K562 (cell line): Measurements from ENCODE around the gene IMPA2. TPM values are rescaled to one million over a fixed set of nuclear protein-coding genes. Genes with fewer than 3 reads are reported as not detected.

Experiments used
- ATAC-seq: fragments of 200-7000 bp; cut with Tn5 transposase; 3 replicates; pipeline ENCODE4 v1.9.1; 2020; ENCODE audit warnings: moderate library complexity
- BruUV-seq: library from RNA; stranded (reverse); fragments of 400-500 nt; replicated peaks from 2 replicates; lab custom pipeline; 2021; lab: Mats Ljungman, UMichigan
- CTCF ChIA-PET: fragments of 300-600 bp; formaldehyde crosslinking; extraction: SDS; loops from one replicate; lab custom pipeline; 2021; ENCODE audit warnings: low intra/inter-chr PET ratio; lab: Yijun Ruan, JAX
- POLR2A ChIA-PET: fragments of 300-600, 350-650 bp; sonication (Branson Sonifier 250); formaldehyde crosslinking; extraction: SDS; loops from one replicate; lab custom pipeline; 2021; ENCODE audit warnings: antibody characterized with exemption, inconsistent platforms; lab: Yijun Ruan, JAX
- DNase-seq, 4 experiments: peaks; one replicate each; pipeline versions ENCODE4 v3.0.0 to v3.0.0-alpha.2; 2011 to 2018; ENCODE audit warnings: low spot score in 3 of 4, mixed read lengths in 3 of 4; ENCODE audit errors: extremely low read depth in 1 of 4
- FAIRE-seq: peaks from 2 replicates; lab custom pipeline; 2011; peaks lifted over from hg19 to GRCh38; lab: Jason Lieb, UNC
- H2AFZ ChIP-seq: 2 replicates; pipeline ENCODE4 v1.6.0; 2011; ENCODE audit warnings: low read depth, low read length, control low read depth, inconsistent platforms
- H3K27ac ChIP-seq: fragments of 200-600 bp; 3 replicates; pipeline ENCODE4 v1.8.0; 2011; ENCODE audit warnings: low read depth, mild to moderate bottlenecking, control low read depth, inconsistent platforms, low read length, moderate library complexity, mixed read lengths; ENCODE audit errors: extremely low read depth
- H3K27me3 ChIP-seq, 2 experiments: fragments of 300-600 bp in 1 of 2; 2 replicates in 1 of 2; 3 replicates in 1 of 2; pipeline versions ENCODE4 v1.6.0 to v1.8.0; 2011; ENCODE audit warnings: inconsistent platforms in 2 of 2, low read length in 2 of 2, mild to moderate bottlenecking in 1 of 2, mixed read lengths in 1 of 2, moderate library complexity in 1 of 2; ENCODE audit not compliant: control insufficient read depth in 2 of 2, insufficient read depth in 2 of 2
- H3K36me3 ChIP-seq: fragments of 300-600 bp; 3 replicates; pipeline ENCODE4 v1.8.0; 2011; ENCODE audit warnings: mild to moderate bottlenecking, low read length, inconsistent platforms; ENCODE audit not compliant: control insufficient read depth, insufficient read depth
- H3K4me1 ChIP-seq, 2 experiments: fragments of 200-600 bp in 1 of 2; replicated peaks in 1 of 2; 2 replicates in 1 of 2; 3 replicates in 1 of 2; pipeline versions ENCODE4 v1.5.1 to v1.8.0; 2011; ENCODE audit warnings: inconsistent platforms in 2 of 2, low read length in 2 of 2, mild to moderate bottlenecking in 1 of 2, mixed read lengths in 1 of 2, moderate library complexity in 1 of 2; ENCODE audit not compliant: control insufficient read depth in 2 of 2, insufficient read depth in 2 of 2
- H3K4me2 ChIP-seq: 2 replicates; pipeline ENCODE4 v1.6.1; 2011; ENCODE audit warnings: low read length, control low read depth, inconsistent platforms, mixed read lengths; ENCODE audit not compliant: insufficient read depth
- H3K4me3 ChIP-seq: fragments of 200-600 bp; sonication (generic), shearing (Covaris generic); 2 replicates; pipeline ENCODE4 v1.5.1; 2016; ENCODE audit warnings: control low read depth, inconsistent platforms
- H3K79me2 ChIP-seq: fragments of 200-600 bp; 3 replicates; pipeline ENCODE4 v1.8.0; 2011; ENCODE audit warnings: low read length, inconsistent platforms; ENCODE audit not compliant: control insufficient read depth, insufficient read depth
- H3K9ac ChIP-seq, 2 experiments: 2 replicates each; pipeline versions ENCODE4 v1.6.0 to v1.6.1; 2011; ENCODE audit warnings: low read depth in 2 of 2, low read length in 2 of 2, control low read depth in 1 of 2, inconsistent platforms in 1 of 2, mild to moderate bottlenecking in 1 of 2, mixed read lengths in 1 of 2; ENCODE audit not compliant: insufficient read depth in 1 of 2
- H3K9me1 ChIP-seq: one replicate; pipeline ENCODE4 v1.6.0; 2011; ENCODE audit warnings: inconsistent platforms, mild to moderate bottlenecking, low read length, moderate library complexity; ENCODE audit not compliant: control insufficient read depth, insufficient read depth
- H3K9me3 ChIP-seq: replicated peaks from 2 replicates; pipeline ENCODE4 v1.5.1; 2011; ENCODE audit warnings: low read depth, low read length, inconsistent platforms; ENCODE audit not compliant: control insufficient read depth, insufficient read depth
- H4K20me1 ChIP-seq: replicated peaks from 2 replicates; pipeline ENCODE4 v1.6.1; 2011; ENCODE audit warnings: low read length, inconsistent platforms, mixed read lengths; ENCODE audit not compliant: control insufficient read depth, insufficient read depth
- BRCA1 ChIP-seq, 2 experiments: fragments of 450-650 bp in 1 of 2; sonication (generic) in 1 of 2; formaldehyde crosslinking in 1 of 2; IDR thresholded peaks; 2 replicates each; pipeline versions ENCODE4 v1.5.0 to v1.6.1; 2017 to 2020; ENCODE audit warnings: mild to moderate bottlenecking in 1 of 2, missing genetic modification reagents in 1 of 2
- BRD9 ChIP-seq: fragments of 450-650 bp; IDR thresholded peaks from 2 replicates; pipeline ENCODE4 v1.6.1; 2018; ENCODE audit warnings: low read depth; ENCODE audit not compliant: partially characterized antibody
- CREBBP ChIP-seq: IDR thresholded peaks from one replicate; pipeline ENCODE4 v1.6.1; 2012; ENCODE audit warnings: low read depth, mild to moderate bottlenecking, control low read depth, inconsistent platforms, low read length
- GATAD2B ChIP-seq: fragments of 450-650 bp; IDR thresholded peaks from 2 replicates; pipeline ENCODE4 v1.6.1; 2017; ENCODE audit warnings: mild to moderate bottlenecking, borderline replicate concordance
- HNRNPLL ChIP-seq: fragments of 200-400 bp; formaldehyde crosslinking; IDR thresholded peaks from 2 replicates; pipeline ENCODE4 v1.6.1; 2017; ENCODE audit warnings: low read length, low read depth, mild to moderate bottlenecking; ENCODE audit not compliant: poor library complexity, severe bottlenecking
- KLF1 ChIP-seq: fragments of 450-650 bp; IDR thresholded peaks from 2 replicates; pipeline ENCODE4 v1.6.1; 2016; ENCODE audit warnings: missing genetic modification characterization, missing compliant biosample characterization
- KLF6 ChIP-seq: fragments of 250-450 bp; sonication (Bioruptor Pico); IDR thresholded peaks from 2 replicates; pipeline ENCODE4 v1.4.0; 2020; ENCODE audit warnings: mild to moderate bottlenecking, moderate library complexity, borderline replicate concordance
- MIER1 ChIP-seq: fragments of 450-650 bp; IDR thresholded peaks from 2 replicates; pipeline ENCODE4 v1.6.1; 2016; ENCODE audit warnings: antibody characterized with exemption, mild to moderate bottlenecking, low read depth
- NFXL1 ChIP-seq: fragments of 450-650 bp; formaldehyde crosslinking; IDR thresholded peaks from 2 replicates; pipeline ENCODE4 v1.4.0; 2021; ENCODE audit warnings: mild to moderate bottlenecking
- RBM39 ChIP-seq: fragments of 200-400 bp; formaldehyde crosslinking; optimal IDR thresholded peaks from 2 replicates; pipeline ENCODE3; 2018; ENCODE audit warnings: low read depth, low read length
- ZNF133 ChIP-seq: fragments of 250-450 bp; sonication (Bioruptor Pico); IDR thresholded peaks from 2 replicates; pipeline ENCODE4 v1.4.0; 2020; ENCODE audit warnings: mild to moderate bottlenecking
- ZNF316 ChIP-seq: fragments of 450-650 bp; IDR thresholded peaks from 2 replicates; pipeline ENCODE4 v1.6.1; 2016
- ZNF583 ChIP-seq: fragments of 250-450 bp; sonication (Bioruptor Pico); IDR thresholded peaks from 2 replicates; pipeline ENCODE4 v1.4.0; 2020
- WGBS: fragments of 100-300 bp; shearing (Covaris generic); methylation state at CpG from one replicate; pipeline ENCODE4 v1.1.6; 2016; ENCODE audit warnings: low coverage, mixed read lengths; ENCODE audit not compliant: insufficient coverage; ENCODE audit errors: missing lambda C conversion rate; 5-methylcytosine and 5-hydroxymethylcytosine counted together
- in situ Hi-C: fragments of 300-500 bp; cut with MboI; formaldehyde crosslinking; loops from 4 replicates; pipeline ENCODE4 v1.15.0; 2018; ENCODE audit warnings: inconsistent platforms, mixed read lengths
- intact Hi-C: fragments of 100-400 bp; cut with micrococcal nuclease; formaldehyde crosslinking; loops from 2 replicates; pipeline ENCODE4 v1.14.2; 2022
- polyA plus RNA-seq, 8 experiments: library from polyadenylated mRNA; depleted of rRNA in 4 of 8; stranded (reverse) in 5 of 8; unstranded in 3 of 8; fragments of >200 nt; fragmentation: Nextera tagmentation in 2 of 8; fragmentation: Illumina TruSeq in 1 of 8; extraction: Ambion mirVana in 2 of 8; extraction: Trizol in 1 of 8; gene quantifications; 2 replicates each; pipeline versions ENCODE4 v1.2.1 to v1.2.3, GENCODE V29; 2011 to 2014; ENCODE audit warnings: inconsistent platforms in 1 of 8, missing spikeins in 1 of 8
- total RNA-seq, 7 experiments: library from RNA; depleted of rRNA in 6 of 7; stranded (reverse); fragments of >200 nt in 6 of 7; fragmentation: Illumina TruSeq in 2 of 7; extraction: Trizol in 2 of 7; gene quantifications; 2 replicates each; pipeline versions ENCODE4 v1.2.1 to v1.2.3, GENCODE V29; 2011 to 2021; ENCODE audit warnings: low replicate concordance in 1 of 7
- TF ChIP-seq, protein P1 (sequence below): fragments of 450-650 bp; conservative IDR thresholded peaks from 2 replicates; pipeline ENCODE4 v1.6.1; 2016; ENCODE audit warnings: missing genetic modification characterization, low read depth, mild to moderate bottlenecking, control low read depth, missing compliant biosample characterization
- TF ChIP-seq, protein P2 (sequence below): fragments of 250-450 bp; sonication (Bioruptor Pico); IDR thresholded peaks from 2 replicates; pipeline ENCODE4 v1.4.0; 2020; ENCODE audit warnings: mild to moderate bottlenecking, moderate library complexity
- TF ChIP-seq, protein P3 (sequence below): fragments of 450-650 bp; IDR thresholded peaks from 2 replicates; pipeline ENCODE4 v1.6.1; 2018; ENCODE audit warnings: mild to moderate bottlenecking, low read depth; ENCODE audit not compliant: partially characterized antibody

IMPA2 gene
- total and polyA plus RNA-seq, 9 of the 15 experiments (the other 6 are each of a cell fraction or from before 2014, with no cell fraction given), result 0.62 to 11.3 (median 5.7) TPM

- POLR2A ChIA-PET, result no interaction called here
Measured at GRCh38 chr18:12046046-12046750, 64.9 kb downstream of the IMPA2 start.

More at GRCh38 chr18:12046046-12046750, 64.9 kb downstream of the IMPA2 start:
- Histone ChIP-seq H2AFZ (no peak overlapping the region), H3K4me2 (no peak overlapping the region), H3K27me3 (peaks cover 2 to 24% of the 10 kb centered on the region in 2 experiments; a peak in 4 of 5 replicates), H3K36me3 (no peaks in the 10 kb centered on the region), H3K9ac (no peak overlapping the region), H3K9me1 (no peaks in the 10 kb centered on the region), H3K79me2 (no peaks in the 10 kb centered on the region), H4K20me1 (no peaks in the 10 kb centered on the region; the same call in 1 of the 2 replicates), H3K27ac (no peak overlapping the region), H3K9me3 (no peaks in the 10 kb centered on the region), H3K4me3 (no peak overlapping the region), H3K4me1 (peaks cover 0 to 5% of the 10 kb centered on the region in 2 experiments; a peak in 2 of 5 replicates)
- CTCF ChIA-PET, result no interaction called here
- FAIRE-seq (no peak), DNase-seq (no peak), ATAC-seq (no peak)
- 2% methylated on average over 11 of the region's 15 CpGs for WGBS
- TF ChIP-seq BRCA1 (IDR thresholded peaks at IDR 0.05) (no peak), BRCA1 (CRISPR knock-in tag; IDR thresholded peaks at IDR 0.05) (no peak), BRD9 (no peak), ZNF133 (no peak), CREBBP (no peak), HNRNPLL (no peak), ZNF316 (no peak), GATAD2B (no peak), NFXL1 (CRISPR knock-in tag) (no peak), KLF1 (tag) (no peak), MIER1 (no peak), RBM39 (no peak), ZNF583 (CRISPR knock-in tag) (no peak), KLF6 (CRISPR knock-in tag) (no peak)
- TF ChIP-seq, protein P1, sequence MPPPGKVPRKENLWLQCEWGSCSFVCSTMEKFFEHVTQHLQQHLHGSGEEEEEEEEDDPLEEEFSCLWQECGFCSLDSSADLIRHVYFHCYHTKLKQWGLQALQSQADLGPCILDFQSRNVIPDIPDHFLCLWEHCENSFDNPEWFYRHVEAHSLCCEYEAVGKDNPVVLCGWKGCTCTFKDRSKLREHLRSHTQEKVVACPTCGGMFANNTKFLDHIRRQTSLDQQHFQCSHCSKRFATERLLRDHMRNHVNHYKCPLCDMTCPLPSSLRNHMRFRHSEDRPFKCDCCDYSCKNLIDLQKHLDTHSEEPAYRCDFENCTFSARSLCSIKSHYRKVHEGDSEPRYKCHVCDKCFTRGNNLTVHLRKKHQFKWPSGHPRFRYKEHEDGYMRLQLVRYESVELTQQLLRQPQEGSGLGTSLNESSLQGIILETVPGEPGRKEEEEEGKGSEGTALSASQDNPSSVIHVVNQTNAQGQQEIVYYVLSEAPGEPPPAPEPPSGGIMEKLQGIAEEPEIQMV, result no peak
- TF ChIP-seq, protein P2, sequence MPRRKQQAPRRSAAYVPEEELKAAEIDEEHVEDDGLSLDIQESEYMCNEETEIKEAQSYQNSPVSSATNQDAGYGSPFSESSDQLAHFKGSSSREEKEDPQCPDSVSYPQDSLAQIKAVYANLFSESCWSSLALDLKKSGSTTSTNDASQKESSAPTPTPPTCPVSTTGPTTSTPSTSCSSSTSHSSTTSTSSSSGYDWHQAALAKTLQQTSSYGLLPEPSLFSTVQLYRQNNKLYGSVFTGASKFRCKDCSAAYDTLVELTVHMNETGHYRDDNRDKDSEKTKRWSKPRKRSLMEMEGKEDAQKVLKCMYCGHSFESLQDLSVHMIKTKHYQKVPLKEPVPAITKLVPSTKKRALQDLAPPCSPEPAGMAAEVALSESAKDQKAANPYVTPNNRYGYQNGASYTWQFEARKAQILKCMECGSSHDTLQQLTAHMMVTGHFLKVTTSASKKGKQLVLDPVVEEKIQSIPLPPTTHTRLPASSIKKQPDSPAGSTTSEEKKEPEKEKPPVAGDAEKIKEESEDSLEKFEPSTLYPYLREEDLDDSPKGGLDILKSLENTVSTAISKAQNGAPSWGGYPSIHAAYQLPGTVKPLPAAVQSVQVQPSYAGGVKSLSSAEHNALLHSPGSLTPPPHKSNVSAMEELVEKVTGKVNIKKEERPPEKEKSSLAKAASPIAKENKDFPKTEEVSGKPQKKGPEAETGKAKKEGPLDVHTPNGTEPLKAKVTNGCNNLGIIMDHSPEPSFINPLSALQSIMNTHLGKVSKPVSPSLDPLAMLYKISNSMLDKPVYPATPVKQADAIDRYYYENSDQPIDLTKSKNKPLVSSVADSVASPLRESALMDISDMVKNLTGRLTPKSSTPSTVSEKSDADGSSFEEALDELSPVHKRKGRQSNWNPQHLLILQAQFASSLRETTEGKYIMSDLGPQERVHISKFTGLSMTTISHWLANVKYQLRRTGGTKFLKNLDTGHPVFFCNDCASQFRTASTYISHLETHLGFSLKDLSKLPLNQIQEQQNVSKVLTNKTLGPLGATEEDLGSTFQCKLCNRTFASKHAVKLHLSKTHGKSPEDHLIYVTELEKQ (CRISPR knock-in tag), result no peak
- TF ChIP-seq, protein P3, sequence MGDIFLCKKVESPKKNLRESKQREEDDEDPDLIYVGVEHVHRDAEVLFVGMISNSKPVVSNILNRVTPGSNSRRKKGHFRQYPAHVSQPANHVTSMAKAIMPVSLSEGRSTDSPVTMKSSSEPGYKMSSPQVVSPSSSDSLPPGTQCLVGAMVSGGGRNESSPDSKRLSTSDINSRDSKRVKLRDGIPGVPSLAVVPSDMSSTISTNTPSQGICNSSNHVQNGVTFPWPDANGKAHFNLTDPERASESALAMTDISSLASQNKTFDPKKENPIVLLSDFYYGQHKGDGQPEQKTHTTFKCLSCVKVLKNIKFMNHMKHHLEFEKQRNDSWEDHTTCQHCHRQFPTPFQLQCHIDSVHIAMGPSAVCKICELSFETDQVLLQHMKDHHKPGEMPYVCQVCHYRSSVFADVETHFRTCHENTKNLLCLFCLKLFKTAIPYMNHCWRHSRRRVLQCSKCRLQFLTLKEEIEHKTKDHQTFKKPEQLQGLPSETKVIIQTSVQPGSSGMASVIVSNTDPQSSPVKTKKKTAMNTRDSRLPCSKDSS, result no peak
- in situ Hi-C loops, result no loop called here
- intact Hi-C loops, result no loop called here
- BruUV-seq, result no TSS peak
